ENCODE data around the gene TSC22D2. TPM values are rescaled to one million over a fixed set of nuclear protein-coding genes. Genes with fewer than 3 reads are reported as not detected.

TSC22D2 gene
- total and polyA plus RNA-seq, 10 of the 15 experiments (the other 5 are each of a cell fraction or from before 2014, with no cell fraction given): 7.4 to 19.4 (median 10.9) TPM

DNA sequence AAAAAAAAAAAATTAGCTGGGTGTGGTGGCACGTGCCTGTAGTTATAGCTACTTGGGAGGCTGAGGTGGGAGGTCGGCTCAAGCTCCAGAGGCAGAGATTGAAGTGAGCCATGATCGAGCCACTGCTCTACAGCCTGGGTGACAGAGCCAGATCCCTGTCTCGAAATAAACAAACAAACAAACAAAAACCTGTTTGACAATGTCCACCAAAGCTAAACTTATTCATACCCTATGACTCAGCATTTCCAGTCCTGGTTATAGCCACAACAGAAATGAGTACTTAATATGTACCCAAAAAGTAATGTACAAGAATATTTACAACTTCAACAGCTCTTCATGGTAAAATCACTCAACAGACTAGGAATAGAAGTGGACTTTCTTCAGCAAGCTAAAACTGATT lies 107.1 kb downstream of the TSC22D2 start (continued):
- TF ChIP-seq ZBTB4 (CRISPR knock-in tag; IDR thresholded peaks at IDR 0.05): no peak

Other genes starting within 250 kb of the TSC22D2 start
- 145 and 157 TPM in 2 replicates for gene SERP1, start 138.2 kb downstream of the TSC22D2 start, total RNA-seq (2014; rRNA removed)
- gene SERP1, start 138.2 kb downstream of the TSC22D2 start, total RNA-seq (2014; rRNA removed; fragmentation: Illumina TruSeq; extraction: Trizol): 76.5 and 77.7 TPM in 2 replicates
- 93.6 and 97.6 TPM in 2 replicates for gene SERP1, start 138.2 kb downstream of the TSC22D2 start, total RNA-seq (2021)
- 67.2 and 112 TPM in 2 replicates for gene SERP1, start 138.2 kb downstream of the TSC22D2 start, polyA plus RNA-seq (2011; rRNA removed)
- 72.5 and 82.5 TPM in 2 replicates for gene SERP1, start 138.2 kb downstream of the TSC22D2 start, polyA plus RNA-seq (2014; fragmentation: Illumina TruSeq; extraction: Trizol)
- gene SERP1, start 138.2 kb downstream of the TSC22D2 start, polyA plus RNA-seq (2014; fragmentation: Nextera tagmentation; extraction: Ambion mirVana): 10 to 100 TPM; 31.1 to 46.7 TPM
- gene SERP1, start 138.2 kb downstream of the TSC22D2 start, polyA plus RNA-seq (2014; rRNA removed): 192 and 218 TPM in 2 replicates
- gene SERP1, start 138.2 kb downstream of the TSC22D2 start, polyA plus RNA-seq (2016; fragmentation: Nextera tagmentation; extraction: Ambion mirVana): 100 to 1,000 TPM; 221 to 242 TPM
- gene EIF2A, start 138.5 kb downstream of the TSC22D2 start, total RNA-seq (2014; rRNA removed): 143 and 185 TPM in 2 replicates
- 201 and 206 TPM in 2 replicates for gene EIF2A, start 138.5 kb downstream of the TSC22D2 start, total RNA-seq (2014; rRNA removed; fragmentation: Illumina TruSeq; extraction: Trizol)
- 112 and 121 TPM in 2 replicates for gene EIF2A, start 138.5 kb downstream of the TSC22D2 start, total RNA-seq (2021)
- 181 and 301 TPM in 2 replicates for gene EIF2A, start 138.5 kb downstream of the TSC22D2 start, polyA plus RNA-seq (2011; rRNA removed)
- gene EIF2A, start 138.5 kb downstream of the TSC22D2 start, polyA plus RNA-seq (2014; fragmentation: Illumina TruSeq; extraction: Trizol): 211 and 313 TPM in 2 replicates
- gene EIF2A, start 138.5 kb downstream of the TSC22D2 start, polyA plus RNA-seq (2014; fragmentation: Nextera tagmentation; extraction: Ambion mirVana): 100 to 1,000 TPM; 126 to 130 TPM
- 111 and 155 TPM in 2 replicates for gene EIF2A, start 138.5 kb downstream of the TSC22D2 start, polyA plus RNA-seq (2014; rRNA removed)
- gene EIF2A, start 138.5 kb downstream of the TSC22D2 start, polyA plus RNA-seq (2016; fragmentation: Nextera tagmentation; extraction: Ambion mirVana): 10 to 100 TPM; 85.4 to 86.1 TPM
- 234 and 236 TPM in 2 replicates for gene SELENOT, start 195.0 kb downstream of the TSC22D2 start, total RNA-seq (2014; rRNA removed)
- 87.7 and 89.4 TPM in 2 replicates for gene SELENOT, start 195.0 kb downstream of the TSC22D2 start, total RNA-seq (2014; rRNA removed; fragmentation: Illumina TruSeq; extraction: Trizol)
- gene SELENOT, start 195.0 kb downstream of the TSC22D2 start, total RNA-seq (2021): 111 and 113 TPM in 2 replicates
- 722 and 768 TPM in 2 replicates for gene SELENOT, start 195.0 kb downstream of the TSC22D2 start, polyA plus RNA-seq (2011; rRNA removed)
- gene SELENOT, start 195.0 kb downstream of the TSC22D2 start, polyA plus RNA-seq (2014; fragmentation: Illumina TruSeq; extraction: Trizol): 221 and 236 TPM in 2 replicates
- 100 to 1,000 TPM; 323 to 593 TPM for gene SELENOT, start 195.0 kb downstream of the TSC22D2 start, polyA plus RNA-seq (2014; fragmentation: Nextera tagmentation; extraction: Ambion mirVana)
- gene SELENOT, start 195.0 kb downstream of the TSC22D2 start, polyA plus RNA-seq (2014; rRNA removed): 149 and 160 TPM in 2 replicates
- 100 to 1,000 TPM; 285 to 289 TPM for gene SELENOT, start 195.0 kb downstream of the TSC22D2 start, polyA plus RNA-seq (2016; fragmentation: Nextera tagmentation; extraction: Ambion mirVana)

All from GM12878 (cell line).